HG02885 (cell line): ENCODE results near the gene PRKAG2.

Source experiments
- ATAC-seq: cut with Tn5 transposase; IDR thresholded peaks from one replicate; pipeline ENCODE4 v1.9.1; 2021; ENCODE audit warnings: mild to moderate bottlenecking; ENCODE audit not compliant: unreplicated experiment, poor library complexity

Gene PRKAG2

DNA sequence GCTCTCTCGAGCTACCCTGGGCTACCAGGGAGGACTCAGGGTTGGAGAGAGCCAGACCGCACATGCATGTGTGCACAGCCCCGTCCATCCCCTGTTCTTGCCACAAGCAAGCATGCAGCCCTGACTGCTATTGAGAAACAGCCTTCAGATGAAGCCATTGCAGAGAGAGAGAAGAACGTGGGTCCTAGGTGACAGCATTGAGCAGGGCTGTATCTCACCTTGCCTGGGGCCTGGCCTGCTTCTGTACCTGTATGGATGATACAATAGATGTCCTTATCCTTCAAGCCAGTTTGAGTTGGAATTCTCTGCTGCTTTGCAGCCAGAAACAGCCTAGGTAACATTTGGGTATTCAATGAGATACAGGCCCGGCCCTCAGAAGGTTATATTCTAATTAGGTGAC is 229.9 kb downstream of the PRKAG2 start:
- ATAC-seq = no peak

DNA sequence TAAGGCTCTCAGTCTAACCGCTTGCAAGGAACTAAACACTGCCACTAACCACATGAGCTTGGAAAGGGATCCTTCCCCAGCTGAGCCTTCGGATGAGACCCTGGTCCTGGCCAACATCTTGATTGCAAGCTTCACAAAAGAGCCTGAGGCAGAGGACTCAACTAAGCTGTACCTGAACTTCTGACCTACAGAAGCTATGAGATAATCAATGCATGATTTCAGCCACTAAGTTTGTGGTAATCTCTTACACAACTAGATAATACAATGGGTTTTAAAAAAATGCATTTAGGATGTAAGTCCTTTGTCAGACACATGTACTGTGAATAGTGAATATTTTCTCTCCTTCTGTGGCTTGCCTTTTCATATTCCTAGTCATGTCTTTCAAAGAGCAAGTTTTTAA is 231.6 kb downstream of the PRKAG2 start:
- no peak for ATAC-seq

DNA sequence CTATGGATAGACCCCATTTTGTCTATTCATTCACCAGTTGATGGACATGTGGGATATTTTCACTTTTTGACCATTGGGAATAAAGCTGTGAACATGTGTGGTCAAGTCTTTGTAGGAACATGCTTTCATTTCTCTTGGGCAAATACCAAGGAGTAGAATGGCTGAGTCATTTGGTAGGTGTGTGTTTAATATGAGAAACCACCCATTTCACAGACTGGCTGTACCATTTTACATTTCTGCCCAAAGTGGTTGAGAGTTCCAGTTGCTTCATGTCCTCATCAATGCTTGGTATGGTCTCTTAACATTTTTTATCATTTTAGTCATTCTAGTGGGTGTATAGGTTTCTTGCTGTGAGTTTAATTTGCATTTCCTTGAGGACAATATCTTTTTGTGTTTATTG is 232.4 kb downstream of the PRKAG2 start:
- no peak for ATAC-seq

DNA sequence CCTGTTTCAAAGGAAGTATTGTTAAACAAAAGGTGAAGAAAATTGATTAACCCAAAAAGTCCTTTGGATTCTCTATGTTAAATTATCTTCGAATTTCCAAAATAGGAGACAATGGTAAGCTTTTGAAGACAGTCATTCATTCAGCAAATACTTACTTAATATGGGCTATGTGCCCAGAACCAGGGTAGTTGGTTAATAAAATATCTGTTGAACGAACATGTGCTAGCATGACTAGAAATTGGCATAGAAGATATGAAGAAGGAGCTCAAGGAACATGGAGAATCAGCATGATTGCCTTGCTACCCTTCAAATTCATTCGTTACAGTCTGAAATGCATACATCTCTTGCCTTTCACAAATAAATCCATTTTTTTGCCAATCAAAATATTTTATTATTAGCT is 234.2 kb downstream of the PRKAG2 start:
- ATAC-seq = no peak

DNA sequence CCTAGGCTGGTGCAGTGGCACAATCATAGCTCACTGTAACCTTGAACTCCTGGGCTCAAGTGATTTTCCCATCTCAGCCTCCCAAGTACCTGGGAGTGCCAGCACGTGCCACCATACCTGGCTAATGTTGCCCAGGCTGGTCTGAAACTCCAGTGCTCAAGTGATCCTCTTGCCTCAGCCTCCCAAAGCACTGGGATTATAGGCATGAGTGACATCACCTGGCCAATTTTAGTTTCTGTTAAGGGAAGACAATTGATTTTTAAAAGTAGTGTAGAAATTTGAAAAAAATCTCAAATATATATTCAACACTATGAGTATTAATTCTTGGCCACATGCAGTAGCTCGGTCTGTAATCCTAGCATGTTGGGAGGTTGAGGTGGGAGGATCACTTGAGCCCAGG is 235.3 kb downstream of the PRKAG2 start:
- ATAC-seq = no peak

DNA sequence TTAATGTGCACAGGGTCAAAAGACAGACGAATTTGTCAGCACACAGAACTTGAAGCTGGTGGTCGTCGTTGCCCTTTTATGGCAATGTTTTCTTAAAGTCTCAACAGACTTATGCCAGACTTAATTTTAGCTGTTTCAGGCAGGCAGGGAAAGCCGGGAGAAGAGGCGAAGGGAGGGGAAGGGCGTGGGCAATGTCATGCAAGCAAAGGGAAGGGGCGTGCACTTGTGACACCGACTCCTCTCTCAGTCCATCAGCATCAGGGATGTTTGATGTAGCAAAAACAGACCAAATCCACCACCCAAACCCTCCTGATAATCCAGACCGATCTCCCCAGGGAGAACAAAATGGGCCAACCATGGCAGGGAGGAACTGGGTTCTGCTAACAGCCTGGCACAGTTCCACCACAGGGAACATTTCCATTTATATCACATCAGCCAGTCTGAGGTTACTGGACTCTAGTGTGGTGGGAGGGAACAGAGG is 239.1 kb downstream of the PRKAG2 start:
- no peak for ATAC-seq

DNA sequence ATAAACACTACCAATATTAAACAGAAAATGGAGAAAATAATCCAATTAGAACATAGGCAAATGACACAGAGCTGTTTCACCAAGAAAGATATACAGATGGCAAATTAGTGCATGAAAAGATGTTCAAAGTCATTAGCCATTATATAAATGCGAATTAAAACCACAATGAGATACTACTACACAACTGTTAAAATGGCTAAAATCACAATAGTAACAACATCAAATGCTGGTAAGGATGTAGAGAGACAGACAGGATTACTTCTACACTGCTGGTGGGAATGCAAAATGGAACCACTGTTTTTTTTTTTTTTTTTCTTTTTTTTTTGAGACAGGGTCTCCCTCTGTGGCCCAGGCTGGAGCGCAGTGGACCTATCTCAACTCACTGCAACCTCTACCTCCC is 242.3 kb downstream of the PRKAG2 start:
- no peak for ATAC-seq

DNA sequence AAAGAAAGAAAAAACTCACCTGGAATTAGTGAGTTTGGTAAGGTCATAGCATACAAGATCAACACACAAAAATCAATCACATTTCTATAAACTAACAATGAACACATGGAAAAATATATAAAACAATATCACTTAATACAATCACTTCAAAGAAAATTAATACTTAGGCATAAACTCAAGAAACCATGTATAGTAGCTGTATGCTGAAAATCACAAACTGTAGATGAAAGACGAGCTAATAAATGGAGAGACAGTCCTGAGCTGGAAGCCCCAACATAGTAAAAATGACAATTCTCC is 243.5 kb downstream of the PRKAG2 start:
- no peak for ATAC-seq

DNA sequence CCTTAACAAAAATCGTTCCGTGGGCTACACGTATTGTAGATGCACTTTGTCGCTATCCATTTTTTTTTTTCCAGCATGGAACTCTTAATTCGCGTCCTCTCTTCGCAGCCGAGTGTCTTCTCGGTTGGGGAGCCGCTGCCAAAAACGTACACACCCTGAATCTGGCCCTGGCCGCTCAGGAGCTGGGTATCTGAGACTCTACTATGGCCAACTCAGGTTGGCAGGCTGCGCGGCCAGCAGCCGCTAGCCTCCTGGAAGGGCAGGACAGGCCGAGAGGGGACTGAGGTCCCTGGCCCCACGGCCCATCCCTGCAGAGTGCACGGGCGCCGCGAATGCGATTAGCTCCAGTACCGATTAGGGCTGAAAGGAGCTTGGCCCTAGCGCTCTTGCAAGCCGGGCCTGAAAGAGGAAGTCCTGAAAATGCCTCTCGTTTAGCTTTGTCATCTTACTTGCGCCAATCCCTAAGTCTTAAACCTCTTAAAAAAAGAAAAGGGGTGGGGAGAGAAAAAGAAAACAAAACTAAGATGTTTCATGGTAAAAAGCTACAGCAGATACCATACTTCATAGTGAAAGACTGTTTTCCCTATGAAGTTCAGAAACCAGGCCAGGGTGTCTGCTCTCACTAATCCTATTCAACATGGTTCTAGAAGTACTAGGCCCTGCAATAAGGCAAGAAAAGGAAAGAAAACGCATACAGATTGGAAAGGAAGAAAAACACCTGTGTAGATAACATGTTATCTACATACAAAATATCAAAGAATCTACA is 244.0 kb downstream of the PRKAG2 start:
- peak; percentile 57 for ATAC-seq

DNA sequence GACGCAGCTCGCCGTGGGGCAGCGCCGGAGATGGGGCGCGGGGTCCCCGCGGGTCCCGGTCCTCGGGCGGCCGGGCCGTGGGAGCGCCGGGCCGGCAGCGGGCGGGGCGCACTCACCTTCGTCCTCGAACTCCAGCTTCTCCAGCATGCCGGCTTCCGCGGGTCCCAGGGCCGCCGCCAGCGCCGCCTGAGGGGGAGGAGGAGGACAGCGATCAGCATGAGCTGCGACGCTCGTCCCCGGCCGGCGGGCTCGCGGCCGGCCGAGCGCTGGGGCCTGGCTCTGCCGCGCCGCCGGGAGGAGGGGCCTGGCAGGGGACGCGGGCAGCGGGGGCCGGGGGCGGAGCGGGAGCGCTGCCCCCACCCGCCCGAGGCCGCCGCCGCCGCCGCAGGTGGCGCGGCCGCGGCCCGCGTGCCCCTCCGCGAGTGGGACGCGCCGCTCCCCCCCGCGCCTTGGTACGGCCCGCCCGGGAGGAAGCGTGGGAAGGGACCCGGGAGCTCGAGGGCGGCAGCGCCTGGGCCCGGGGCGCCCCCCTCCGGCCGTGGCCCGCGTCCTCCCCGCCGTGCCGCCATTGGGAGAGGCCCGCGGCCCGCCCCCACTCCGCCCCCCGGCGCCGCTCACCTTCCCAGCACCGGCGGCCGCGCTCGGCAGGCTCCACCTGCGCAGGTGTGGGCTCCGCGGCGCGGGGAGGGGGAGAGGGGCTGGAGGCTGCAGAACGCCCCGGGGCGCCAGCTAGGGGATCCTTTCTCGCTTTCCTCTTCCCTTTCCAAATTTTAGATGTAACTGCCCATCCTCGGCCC is 244.8 kb downstream of the PRKAG2 start:
- ATAC-seq = peak; percentile 75

DNA sequence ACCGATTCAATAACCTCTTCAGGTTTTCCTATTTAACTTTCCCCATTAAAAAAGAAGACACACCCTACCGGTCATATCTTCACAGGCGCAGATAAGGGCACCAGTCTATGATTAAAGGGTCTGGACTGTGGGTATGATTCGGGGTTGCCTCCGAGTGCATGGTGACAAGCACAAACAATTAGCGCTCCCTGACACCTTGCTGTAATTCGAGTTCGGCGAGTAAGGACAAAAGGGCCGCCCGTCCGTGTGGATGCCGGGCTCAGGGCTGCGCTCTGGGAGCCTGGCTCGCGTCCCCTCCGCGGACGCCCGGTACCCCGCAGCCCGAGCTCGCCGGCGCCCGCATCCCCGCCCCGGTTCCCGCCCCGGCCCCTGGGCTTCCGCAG is 245.4 kb downstream of the PRKAG2 start:
- ATAC-seq = peak; percentile 26

DNA sequence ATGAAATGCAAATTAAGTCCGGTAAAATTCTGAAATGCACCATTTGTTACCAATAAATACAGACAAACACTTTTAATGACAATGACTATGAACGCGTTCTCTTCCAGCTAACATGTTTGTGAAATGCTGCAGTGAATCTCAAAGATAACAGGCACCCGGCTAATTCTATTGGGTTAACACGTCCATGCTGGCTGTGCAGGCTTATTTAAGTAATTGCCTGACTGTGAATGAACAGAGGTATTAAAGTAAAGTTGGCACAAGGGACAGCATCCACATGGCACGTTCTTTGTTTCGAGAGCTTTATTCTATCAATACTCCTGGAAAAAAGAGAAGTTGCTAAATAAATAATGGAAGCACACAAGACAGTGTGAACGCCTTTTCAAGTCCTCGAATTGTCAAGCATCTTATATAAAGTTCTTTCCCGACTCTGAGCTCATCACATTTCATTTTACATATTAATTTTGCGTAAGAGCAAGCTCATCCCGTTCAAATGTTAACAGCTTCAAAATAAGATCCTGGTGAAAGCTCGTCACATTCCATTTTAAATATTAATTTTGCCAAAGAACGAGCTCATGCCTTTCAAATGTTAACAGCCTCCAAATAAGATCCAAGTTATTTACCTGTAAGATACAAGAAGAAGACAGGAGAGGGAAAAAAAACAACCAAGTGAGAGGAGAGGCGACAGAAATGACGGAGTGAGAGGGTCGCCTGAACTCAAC is 245.9 kb downstream of the PRKAG2 start:
- ATAC-seq = no peak

DNA sequence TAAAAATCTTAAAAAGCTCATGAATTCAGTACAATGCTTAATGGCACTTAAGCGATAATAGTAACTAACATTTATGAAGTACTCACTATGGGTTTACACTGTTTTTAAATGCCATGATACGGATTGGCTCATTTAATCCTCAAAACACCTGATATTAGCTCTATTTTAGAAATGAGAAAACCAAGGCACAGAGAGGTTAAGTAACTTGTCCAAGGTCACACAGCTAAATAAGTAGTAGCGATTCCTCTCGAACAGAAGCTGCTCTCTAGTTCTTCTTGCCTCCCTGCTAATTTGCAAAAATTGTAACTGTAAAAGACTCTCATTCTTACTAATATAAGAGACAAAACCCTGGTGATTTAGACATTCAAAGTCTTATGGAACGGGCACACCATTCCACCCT is 246.6 kb downstream of the PRKAG2 start:
- ATAC-seq = no peak

DNA sequence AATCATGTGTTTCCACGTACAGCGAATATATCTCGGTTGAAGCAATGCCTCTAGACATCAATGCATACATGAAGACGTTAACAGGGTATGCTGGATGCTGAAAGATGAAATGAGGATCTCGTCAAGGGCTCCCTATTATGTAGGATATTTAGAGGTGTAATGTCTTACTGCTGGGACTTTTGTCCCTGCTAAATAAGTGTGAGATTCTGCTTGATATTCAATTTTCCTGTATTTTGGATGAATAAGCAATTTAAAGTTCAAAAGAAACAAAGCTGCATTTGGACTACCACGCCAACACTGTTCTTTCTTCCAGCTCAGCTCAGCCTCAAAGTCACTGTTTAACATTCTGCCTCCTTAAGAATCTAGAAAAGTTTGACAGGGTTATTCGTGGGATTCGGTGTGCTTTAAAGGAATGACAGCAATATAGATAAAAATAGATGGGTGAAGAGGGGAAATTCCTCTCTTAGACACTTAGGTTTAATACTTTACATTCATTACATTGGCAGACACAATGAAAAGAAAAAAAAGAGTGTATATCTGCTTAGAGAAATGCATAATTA is 247.1 kb downstream of the PRKAG2 start:
- ATAC-seq = no peak

DNA sequence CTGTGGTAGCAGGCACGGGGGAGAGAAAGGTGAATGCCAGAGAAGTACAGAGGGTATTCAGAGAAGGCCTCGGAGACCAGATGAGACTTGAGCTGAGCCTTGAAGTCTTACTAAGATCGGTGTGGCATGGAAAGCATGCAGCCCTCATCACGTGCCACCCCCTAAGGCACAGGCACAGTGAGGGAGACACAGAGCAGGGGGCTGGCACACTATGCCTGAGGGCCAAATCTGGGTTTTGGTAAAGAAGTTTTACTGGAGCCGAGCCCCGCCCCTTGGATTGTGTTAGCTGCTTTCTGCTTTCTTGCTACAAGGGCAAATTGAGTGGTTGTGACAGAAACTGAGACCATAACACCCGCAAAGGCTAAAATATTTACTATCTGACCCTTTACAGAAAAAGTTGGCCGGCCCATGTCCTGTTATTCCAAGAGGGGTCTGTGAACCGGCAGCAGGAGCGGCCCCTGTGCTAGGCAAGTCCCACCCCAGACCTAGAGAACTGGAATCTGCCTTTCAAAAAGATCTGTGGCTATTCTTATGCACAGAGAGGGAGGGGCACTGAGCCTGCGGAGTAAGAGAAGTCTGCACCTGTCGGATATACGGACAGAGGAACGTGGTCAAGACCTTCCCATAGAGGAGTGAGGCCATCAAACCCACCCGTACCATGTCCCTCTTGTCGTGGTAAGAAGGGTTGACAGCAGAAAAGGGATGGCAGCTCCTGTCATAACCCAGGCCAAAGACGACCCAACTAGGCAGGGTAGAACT is 247.9 kb downstream of the PRKAG2 start:
- no peak for ATAC-seq

DNA sequence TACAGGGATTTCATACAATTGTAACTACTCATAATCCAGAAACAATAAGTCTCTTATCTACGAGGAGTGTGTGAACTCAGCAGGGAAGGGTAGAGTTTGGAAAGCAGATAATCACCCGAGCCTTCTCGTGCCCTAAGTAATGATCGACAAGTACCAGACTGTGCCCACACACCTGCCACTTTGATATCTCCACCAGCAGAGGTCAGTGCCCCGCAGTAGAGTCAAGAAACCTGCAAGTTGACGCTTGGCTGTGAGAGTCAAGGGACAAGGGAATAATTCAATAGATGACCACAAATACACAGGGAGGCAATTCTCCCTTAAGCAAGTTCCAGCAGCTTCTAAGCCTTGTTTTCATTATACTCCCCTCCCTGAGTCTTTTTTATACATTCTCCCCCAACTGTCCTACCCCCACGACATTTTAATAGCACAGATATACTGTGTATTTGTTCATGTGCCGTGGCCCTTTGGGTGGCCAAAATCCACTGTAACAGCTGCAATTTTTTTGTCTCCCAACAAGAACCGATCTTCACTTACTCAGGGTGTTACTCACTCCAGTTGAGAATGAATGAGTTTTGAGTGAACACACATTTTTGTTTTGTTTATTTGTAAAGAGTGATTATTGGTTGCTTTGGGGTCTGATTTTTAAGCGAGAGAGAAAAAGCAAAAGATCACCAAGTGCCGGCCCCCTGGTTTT is 250.3 kb downstream of the PRKAG2 start:
- no peak for ATAC-seq

DNA sequence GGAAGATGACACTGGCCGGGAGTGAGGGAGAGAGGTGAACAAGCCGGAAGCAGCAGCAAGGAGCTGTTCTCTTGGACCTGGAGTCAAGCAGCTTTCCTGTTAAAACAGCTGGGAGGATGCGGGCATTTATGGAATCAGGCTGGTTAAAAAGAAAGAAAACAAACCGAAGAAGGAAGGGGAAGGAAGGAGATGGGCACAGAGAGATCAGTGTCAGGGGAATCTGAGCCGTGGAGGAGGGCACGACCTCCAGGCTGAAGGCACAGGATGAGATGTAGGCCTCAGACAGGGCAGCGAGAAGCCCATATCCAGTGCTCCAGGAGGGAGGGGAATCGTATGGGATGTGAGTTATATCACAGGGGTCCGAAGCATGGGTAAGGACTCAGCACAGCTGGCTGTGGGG is 251.3 kb downstream of the PRKAG2 start:
- no peak for ATAC-seq

DNA sequence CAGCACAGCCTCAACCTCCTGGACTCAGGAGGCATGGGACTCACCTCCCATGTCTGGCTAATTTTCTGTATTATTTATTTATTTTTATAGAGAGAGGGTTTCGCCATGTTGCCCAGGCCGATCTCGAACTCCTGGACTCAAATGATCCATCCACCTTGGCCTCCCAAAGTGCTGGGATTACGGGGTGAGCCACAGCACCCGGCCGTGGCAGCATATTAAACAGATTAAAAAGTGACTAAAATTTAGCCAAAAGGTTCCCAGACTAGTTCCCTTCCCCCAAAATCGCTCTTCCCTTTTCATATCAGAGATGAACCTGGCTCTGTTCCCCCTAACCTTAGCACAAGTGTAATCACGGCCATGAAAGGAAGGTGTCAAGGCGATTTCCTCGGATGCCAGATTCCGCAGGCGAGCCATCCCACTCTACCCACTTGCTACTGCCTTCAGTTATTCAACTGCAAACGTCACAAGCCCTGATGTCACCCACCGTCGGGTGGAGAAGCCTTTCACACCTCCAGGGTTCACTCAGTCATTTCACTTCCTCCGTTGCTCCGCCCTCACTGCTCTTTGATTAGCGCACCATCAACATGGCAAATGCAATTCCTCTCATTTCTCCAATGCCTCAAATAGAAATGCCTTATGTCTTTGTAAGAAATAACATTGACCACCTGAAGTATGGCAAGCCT is 252.5 kb downstream of the PRKAG2 start:
- no peak for ATAC-seq

DNA sequence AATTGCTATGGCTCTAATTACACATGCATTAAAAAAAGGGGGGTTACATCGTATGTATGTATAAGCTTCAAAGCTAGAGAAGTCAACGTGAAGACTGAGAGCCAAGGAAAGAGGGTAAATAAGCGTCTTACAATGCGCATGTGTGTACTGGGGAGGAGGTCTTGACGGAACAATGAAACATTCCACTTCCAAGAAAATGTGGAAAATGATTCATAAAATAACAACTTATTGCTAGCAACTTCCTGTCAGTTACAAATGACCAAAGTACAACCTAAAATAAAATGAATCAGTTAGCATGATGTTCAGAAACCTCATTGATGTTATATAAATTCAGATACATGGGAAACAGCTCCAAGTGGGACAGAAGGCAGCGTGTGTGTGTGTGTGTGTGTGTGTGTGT is 253.1 kb downstream of the PRKAG2 start:
- no peak for ATAC-seq
